SK-N-SH (cell line): ENCODE measurements around the gene CCSER1. TPM values are rescaled to one million over a fixed set of nuclear protein-coding genes. Genes with fewer than 3 reads are reported as not detected.

Experiments
- CTCF ChIA-PET: fragments of 300-600, 350-600 bp; formaldehyde crosslinking; extraction: SDS; loops from one replicate; lab custom pipeline; 2021; lab: Yijun Ruan, JAX
- POLR2A ChIA-PET: fragments of 350-600 bp; sonication (Branson Sonifier 250); formaldehyde crosslinking; extraction: SDS; loops from one replicate; lab custom pipeline; 2020; ENCODE audit warnings: antibody characterized with exemption, inconsistent platforms; lab: Yijun Ruan, JAX
- DNase-seq: peaks from one replicate; pipeline ENCODE4 v3.0.0; 2012
- H2AFZ ChIP-seq: fragments of 200-600 bp; sonication (generic); 2 replicates; pipeline ENCODE4 v1.8.1; 2016; ENCODE audit warnings: antibody characterized with exemption, mild to moderate bottlenecking, low read depth
- H3F3A ChIP-seq: fragments of 200-600 bp; sonication (generic); replicated peaks from 2 replicates; pipeline ENCODE3; 2016; ENCODE audit warnings: antibody characterized with exemption, mild to moderate bottlenecking; ENCODE audit not compliant: insufficient read depth
- H3K27ac ChIP-seq, 2 experiments: fragments of 200-500 bp in 1 of 2; fragments of 200-600 bp in 1 of 2; sonication (Bioruptor generic) in 1 of 2; sonication (generic), shearing (Covaris generic) in 1 of 2; 2 replicates each; pipeline versions ENCODE4 v1.5.1 to v1.6.1; 2014 to 2016; ENCODE audit warnings: low read depth in 2 of 2, inconsistent platforms in 1 of 2, low read length in 1 of 2, mild to moderate bottlenecking in 1 of 2, mixed read lengths in 1 of 2
- H3K27me3 ChIP-seq: fragments of 200-600 bp; sonication (generic), shearing (Covaris generic); 2 replicates; pipeline ENCODE4 v1.6.1; 2016; ENCODE audit warnings: mixed run types; ENCODE audit not compliant: insufficient read depth
- H3K36me3 ChIP-seq, 2 experiments: fragments of 200-500 bp in 1 of 2; fragments of 200-600 bp in 1 of 2; sonication (Bioruptor generic) in 1 of 2; sonication (generic) in 1 of 2; replicated peaks in 1 of 2; 2 replicates each; pipeline versions ENCODE3 to v1.5.1; 2014 to 2016; ENCODE audit warnings: low read length in 1 of 2, mild to moderate bottlenecking in 1 of 2; ENCODE audit not compliant: insufficient read depth in 2 of 2, control insufficient read depth in 1 of 2
- H3K4me1 ChIP-seq, 2 experiments: fragments of 200-500 bp in 1 of 2; fragments of 200-600 bp in 1 of 2; sonication (Bioruptor generic) in 1 of 2; sonication (generic), shearing (Covaris generic) in 1 of 2; 2 replicates each; pipeline versions ENCODE4 v1.5.1 to v1.6.1; 2014 to 2016; ENCODE audit warnings: low read depth in 1 of 2, low read length in 1 of 2, mixed run types in 1 of 2; ENCODE audit not compliant: insufficient read depth in 2 of 2, control insufficient read depth in 1 of 2
- H3K4me2 ChIP-seq: fragments of 200-600 bp; sonication (generic), shearing (Covaris generic); 2 replicates; pipeline ENCODE4 v1.6.1; 2017; ENCODE audit warnings: mixed run types
- H3K4me3 ChIP-seq, 2 experiments: fragments of 200-500 bp in 1 of 2; fragments of 200-600 bp in 1 of 2; sonication (Bioruptor generic) in 1 of 2; sonication (generic), shearing (Covaris generic) in 1 of 2; 2 replicates each; pipeline versions ENCODE4 v1.5.1 to v1.8.1; 2014 to 2016; ENCODE audit warnings: low read depth in 2 of 2, inconsistent platforms in 1 of 2, low read length in 1 of 2, mild to moderate bottlenecking in 1 of 2, mixed read lengths in 1 of 2, moderate library complexity in 1 of 2
- H3K79me2 ChIP-seq: fragments of 200-600 bp; sonication (generic); 2 replicates; pipeline ENCODE4 v1.8.1; 2017; ENCODE audit warnings: mild to moderate bottlenecking; ENCODE audit not compliant: insufficient read depth
- H3K9ac ChIP-seq: fragments of 200-600 bp; sonication (generic); 2 replicates; pipeline ENCODE4 v1.6.1; 2017; ENCODE audit warnings: mixed run types
- H3K9me2 ChIP-seq: fragments of 200-600 bp; sonication (generic); 2 replicates; pipeline ENCODE4 v1.6.1; 2017; ENCODE audit warnings: mixed run types
- H3K9me3 ChIP-seq: fragments of 200-600 bp; sonication (generic); 2 replicates; pipeline ENCODE4 v1.6.1; 2017; ENCODE audit warnings: mixed run types, mild to moderate bottlenecking, moderate library complexity
- H4K20me1 ChIP-seq: fragments of 200-600 bp; sonication (generic); 2 replicates; pipeline ENCODE4 v1.6.1; 2017; ENCODE audit warnings: mild to moderate bottlenecking, mixed run types; ENCODE audit not compliant: insufficient read depth
- CHD2 ChIP-seq: fragments of 150-350 bp; IDR thresholded peaks from 2 replicates; pipeline ENCODE4 v1.6.1; 2018; ENCODE audit warnings: low read length; ENCODE audit not compliant: partially characterized antibody
- EP300 ChIP-seq, 2 experiments: IDR thresholded peaks; 2 replicates each; pipeline versions ENCODE4 v1.4.0 to v1.6.1; 2012; ENCODE audit warnings: borderline replicate concordance in 1 of 2, low read depth in 1 of 2, low read length in 1 of 2
- GABPA ChIP-seq: IDR thresholded peaks from 2 replicates; pipeline ENCODE4 v1.4.0; 2012; ENCODE audit warnings: low read depth, mild to moderate bottlenecking
- GATA2 ChIP-seq: sonication (generic); formaldehyde crosslinking; IDR thresholded peaks from 2 replicates; pipeline ENCODE4 v1.5.0; 2020; ENCODE audit warnings: mild to moderate bottlenecking, missing genetic modification reagents
- IRF3 ChIP-seq: fragments of 150-350 bp; IDR thresholded peaks from 2 replicates; pipeline ENCODE4 v1.6.1; 2016; ENCODE audit warnings: mild to moderate bottlenecking, low read depth, low read length
- JUND ChIP-seq: IDR thresholded peaks from 2 replicates; pipeline ENCODE4 v1.4.0; 2012
- MAX ChIP-seq: IDR thresholded peaks from 2 replicates; pipeline ENCODE4 v1.4.0; 2012; ENCODE audit warnings: low read depth
- MEF2A ChIP-seq: IDR thresholded peaks from 2 replicates; pipeline ENCODE4 v1.4.0; 2012; ENCODE audit warnings: low read depth, borderline replicate concordance
- NFIC ChIP-seq: IDR thresholded peaks from 2 replicates; pipeline ENCODE4 v1.4.0; 2012; ENCODE audit warnings: borderline replicate concordance
- PBX3 ChIP-seq: IDR thresholded peaks from 2 replicates; pipeline ENCODE4; 2012
- RXRA ChIP-seq: IDR thresholded peaks from 2 replicates; pipeline ENCODE4 v1.4.0; 2012; ENCODE audit warnings: low read depth, mild to moderate bottlenecking, borderline replicate concordance
- SIN3A ChIP-seq: IDR thresholded peaks from 2 replicates; pipeline ENCODE4 v1.6.1; 2012; ENCODE audit warnings: low read depth, mild to moderate bottlenecking, low read length, moderate library complexity, borderline replicate concordance
- TCF12 ChIP-seq: IDR thresholded peaks from 2 replicates; pipeline ENCODE4 v1.4.0; 2012
- USF1 ChIP-seq: IDR thresholded peaks from 2 replicates; pipeline ENCODE4 v1.4.0; 2012; ENCODE audit warnings: low read depth, borderline replicate concordance
- YY1 ChIP-seq: IDR thresholded peaks from 2 replicates; pipeline ENCODE4 v1.4.0; 2012; ENCODE audit warnings: low read depth, mild to moderate bottlenecking
- ZBTB33 ChIP-seq: IDR thresholded peaks from 2 replicates; pipeline ENCODE4 v1.4.0; 2012; ENCODE audit warnings: low read depth, borderline replicate concordance
- WGBS: methylation state at CpG from one replicate; pipeline ENCODE4 v1.1.6; 2017; ENCODE audit warnings: low lambda C conversion rate; 5-methylcytosine and 5-hydroxymethylcytosine counted together
- polyA plus RNA-seq, 3 experiments: library from polyadenylated mRNA; depleted of rRNA; stranded (reverse); fragments of >200 nt; gene quantifications; 2 replicates each; pipeline ENCODE4 v1.2.3, GENCODE V29; 2012

CCSER1 gene
- polyA plus RNA-seq, 1 of the 3 experiments (the other 2 are of a cell fraction): 0.05 TPM

- H3K9me2 ChIP-seq: no peaks in the 10 kb centered on the region
- no peaks in the 10 kb centered on the region for H3K27me3 ChIP-seq
- no peaks in the 10 kb centered on the region for H3K36me3 ChIP-seq
- no peaks in the 10 kb centered on the region for H3K9me3 ChIP-seq
- no peak overlapping the region for H3K9ac ChIP-seq
- CTCF ChIA-PET: no interaction called here
- no peak overlapping the region for H2AFZ ChIP-seq
- H3K4me3 ChIP-seq: no peak overlapping the region
- WGBS: 77% methylated on average over 1 of the region's 1 CpG
- TF ChIP-seq GABPA (no peak), EP300 (IDR thresholded peaks at IDR 0.05; ENCODE audit: borderline replicate concordance in 1 of 2, low read depth in 1 of 2, low read length in 1 of 2) (no peak), USF1 (no peak), NFIC (no peak), IRF3 (no peak), ZBTB33 (no peak), MAX (no peak), YY1 (no peak), MEF2A (no peak), PBX3 (no peak), TCF12 (no peak), SIN3A (no peak), JUND (no peak), GATA2 (CRISPR knock-in tag) (no peak), RXRA (no peak), CHD2 (no peak)
- TF ChIP-seq, all 33 proteins: peak for 0
- H3K4me1 ChIP-seq: no peaks in the 10 kb centered on the region
- no peak overlapping the region for H3K27ac ChIP-seq
- H4K20me1 ChIP-seq: no peaks in the 10 kb centered on the region
- POLR2A ChIA-PET: no interaction called here
- H3K4me2 ChIP-seq: no peak overlapping the region
- H3K79me2 ChIP-seq: no peaks in the 10 kb centered on the region
- no peak for DNase-seq
- no peaks in the 10 kb centered on the region for H3F3A ChIP-seq
Measured at GRCh38 chr4:91620952-91621351, 1493.8 kb downstream of the CCSER1 start.
